ACHN (cell line): ENCODE measurements around the gene IL23R.

Experiments
- DNase-seq: peaks from one replicate; pipeline ENCODE4 v3.0.0-alpha.2; 2015
- in situ Hi-C: cut with HindIII; loops from 2 replicates; pipeline ENCODE4 v1.10.0; 2017; ENCODE audit warnings: low sequenced_read_pairs, low pct_ligation_motif_present, low pct_unique_long_range_greater_than_20kb

Gene IL23R

GRCh38 chr1:67270541-67270940 is 104.3 kb downstream of the IL23R start:
- in situ Hi-C loops, result no loop called here
- DNase-seq, result no peak

GRCh38 chr1:67273591-67273990 is 107.3 kb downstream of the IL23R start:
- in situ Hi-C loops, result no loop called here
- no peak for DNase-seq

- no peak for DNase-seq
Measured at GRCh38 chr1:67274623-67275325, 108.5 kb downstream of the IL23R start.

GRCh38 chr1:67280696-67281095 is 114.4 kb downstream of the IL23R start:
- DNase-seq, result no peak

More at GRCh38 chr1:67274623-67275325, 108.5 kb downstream of the IL23R start:
- in situ Hi-C loops, result no loop called here

GRCh38 chr1:67281244-67281643 is 115.0 kb downstream of the IL23R start:
- in situ Hi-C loops, result no loop called here
- no peak for DNase-seq

More at GRCh38 chr1:67280696-67281095, 114.4 kb downstream of the IL23R start:
- in situ Hi-C loops, result no loop called here

- in situ Hi-C loops, result no loop called here
Measured at GRCh38 chr1:67285780-67286488, 119.7 kb downstream of the IL23R start.

GRCh38 chr1:67290236-67290635 is 124.0 kb downstream of the IL23R start:
- in situ Hi-C loops, result no loop called here
- no peak for DNase-seq

More at GRCh38 chr1:67285780-67286488, 119.7 kb downstream of the IL23R start:
- no peak for DNase-seq

GRCh38 chr1:67294836-67295617 is 128.8 kb downstream of the IL23R start:
- in situ Hi-C loops, result no loop called here
- no peak for DNase-seq

GRCh38 chr1:67298762-67299161 is 132.5 kb downstream of the IL23R start:
- in situ Hi-C loops, result no loop called here
- no peak for DNase-seq

- in situ Hi-C loops, result no loop called here
- DNase-seq, result no peak
Measured at GRCh38 chr1:67299296-67299695, 133.0 kb downstream of the IL23R start.

- in situ Hi-C loops, result no loop called here
- no peak for DNase-seq
Measured at GRCh38 chr1:67300561-67300960, 134.3 kb downstream of the IL23R start.

- in situ Hi-C loops, result no loop called here
- no peak for DNase-seq
Measured at GRCh38 chr1:67304023-67304422, 137.8 kb downstream of the IL23R start.

GRCh38 chr1:67306547-67306946 is 140.3 kb downstream of the IL23R start:
- no peak for DNase-seq
- in situ Hi-C loops, result no loop called here

- no peak for DNase-seq
- in situ Hi-C loops, result no loop called here
Measured at GRCh38 chr1:67307251-67308060, 141.2 kb downstream of the IL23R start, which contains the start of gene IL12RB2. TSS of gene IL12RB2 (plus strand) at chr1:67307873. CDS start at chr1:67320369, 12,496 bp downstream.

- DNase-seq, result no peak
- in situ Hi-C loops, result no loop called here
Measured at GRCh38 chr1:67308136-67308535, 141.9 kb downstream of the IL23R start.
